SJSA1 (cell line): ENCODE measurements around the gene PODXL2. TPM values are rescaled to one million over a fixed set of nuclear protein-coding genes. Genes with fewer than 3 reads are reported as not detected.
"Not testable (repeated sequence)": the region's sequence is repeated elsewhere in the genome, so short reads cannot be mapped to it uniquely, and the experiment has no call there.

ENCODE experiments used
- DNase-seq, 2 experiments: peaks; one replicate each; pipeline ENCODE4 v3.0.0-alpha.2; 2015 to 2020; ENCODE audit warnings: low spot score in 2 of 2, low read depth in 1 of 2
- H3K27ac ChIP-seq: fragments of 250-450 bp; sonication (Bioruptor Pico); 2 replicates; pipeline ENCODE4 v1.5.1; 2020; ENCODE audit warnings: mild to moderate bottlenecking, moderate library complexity
- H3K27me3 ChIP-seq: fragments of 250-450 bp; sonication (Bioruptor Pico); replicated peaks from 2 replicates; pipeline ENCODE4 v1.5.1; 2020; ENCODE audit warnings: mild to moderate bottlenecking, moderate library complexity
- H3K36me3 ChIP-seq: fragments of 250-450 bp; sonication (Bioruptor Pico); 2 replicates; pipeline ENCODE4 v1.5.1; 2020; ENCODE audit warnings: mild to moderate bottlenecking
- H3K4me1 ChIP-seq: fragments of 250-450 bp; sonication (Bioruptor Pico); replicated peaks from 2 replicates; pipeline ENCODE4 v1.6.1; 2021; ENCODE audit warnings: mild to moderate bottlenecking
- H3K4me3 ChIP-seq: fragments of 250-450 bp; sonication (Bioruptor Pico); 2 replicates; pipeline ENCODE4 v1.5.1; 2020; ENCODE audit warnings: mild to moderate bottlenecking
- H3K9me3 ChIP-seq: fragments of 250-450 bp; sonication (Bioruptor Pico); replicated peaks from 2 replicates; pipeline ENCODE4 v1.5.1; 2020; ENCODE audit warnings: mild to moderate bottlenecking
- total RNA-seq: library from RNA; depleted of rRNA; stranded (reverse); fragments of >200 nt; shearing (Covaris generic); gene quantifications from 2 replicates; pipeline ENCODE4 v1.2.3, GENCODE V29; 2014

The PODXL2 gene
- total RNA-seq, 1 experiment from 2014 or later = 2.6 TPM

DNA sequence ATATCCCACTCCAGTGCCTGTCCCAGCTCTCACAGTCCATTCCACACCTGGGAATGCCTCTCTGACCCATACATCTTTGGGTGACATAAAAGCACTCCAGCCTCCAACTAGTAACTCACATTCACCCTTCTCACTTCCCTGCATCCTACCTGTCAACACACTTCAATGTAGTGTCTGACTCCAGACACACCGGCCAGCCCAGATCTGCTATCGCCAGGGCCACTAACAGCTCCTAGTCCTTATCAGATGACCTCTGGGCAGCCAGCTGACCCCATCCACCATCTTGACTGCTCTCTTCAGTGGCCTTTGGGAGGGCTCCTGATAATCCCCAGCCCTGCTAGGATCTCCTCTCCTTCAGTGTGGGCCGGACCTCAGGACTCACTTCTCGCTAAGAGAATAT is 33.7 kb upstream of the PODXL2 start:
- Histone ChIP-seq H3K36me3 (peaks cover 18% of the 10 kb centered on the region), H3K27ac (no peak overlapping the region), H3K9me3 (no peaks in the 10 kb centered on the region), H3K4me3 (no peak overlapping the region), H3K27me3 (no peaks in the 10 kb centered on the region), H3K4me1 (peaks cover 32% of the 10 kb centered on the region)
- no peak for DNase-seq

DNA sequence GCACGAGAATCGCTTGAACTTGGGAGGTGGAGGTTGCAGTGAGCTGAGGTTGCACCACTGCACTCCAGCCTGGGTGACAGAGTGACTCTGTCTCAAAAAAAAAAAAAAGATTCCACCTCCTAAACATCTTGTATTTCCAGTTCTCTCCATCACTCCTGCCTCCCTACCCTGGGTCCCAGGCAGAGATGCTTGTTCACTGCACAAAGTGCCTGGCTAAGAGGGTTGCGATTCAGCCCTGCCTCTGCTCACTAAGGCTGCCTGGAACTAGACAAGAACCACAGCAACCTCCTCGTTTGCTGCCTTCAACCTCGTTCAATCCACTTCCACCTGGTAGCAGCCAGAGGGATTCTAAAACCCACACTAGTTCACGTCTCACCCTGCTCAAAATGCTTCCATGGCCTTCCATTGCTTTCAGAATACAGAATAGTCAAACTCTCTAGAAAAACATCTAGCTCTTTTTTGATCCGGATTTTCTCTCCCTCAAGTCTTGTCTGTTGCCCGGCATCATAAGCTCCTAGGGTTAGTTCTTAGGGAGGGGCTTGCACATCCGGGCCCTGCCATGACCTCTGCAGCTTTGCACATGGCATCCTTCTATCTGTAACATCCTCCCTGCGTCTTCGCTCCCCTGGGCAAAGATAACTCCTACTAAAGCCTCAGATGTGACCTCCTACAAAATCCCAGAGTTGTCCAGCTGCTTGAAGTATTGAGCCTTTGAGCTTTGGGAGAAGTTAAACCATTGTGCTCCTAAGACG is 31.8 kb upstream of the PODXL2 start:
- H3K27me3 ChIP-seq = no peaks in the 10 kb centered on the region
- DNase-seq = no peak
- H3K4me3 ChIP-seq = no peak overlapping the region
- H3K9me3 ChIP-seq = no peaks in the 10 kb centered on the region
- H3K36me3 ChIP-seq = peaks cover 30% of the 10 kb centered on the region
- H3K4me1 ChIP-seq = peaks cover 19% of the 10 kb centered on the region
- no peak overlapping the region for H3K27ac ChIP-seq

DNA sequence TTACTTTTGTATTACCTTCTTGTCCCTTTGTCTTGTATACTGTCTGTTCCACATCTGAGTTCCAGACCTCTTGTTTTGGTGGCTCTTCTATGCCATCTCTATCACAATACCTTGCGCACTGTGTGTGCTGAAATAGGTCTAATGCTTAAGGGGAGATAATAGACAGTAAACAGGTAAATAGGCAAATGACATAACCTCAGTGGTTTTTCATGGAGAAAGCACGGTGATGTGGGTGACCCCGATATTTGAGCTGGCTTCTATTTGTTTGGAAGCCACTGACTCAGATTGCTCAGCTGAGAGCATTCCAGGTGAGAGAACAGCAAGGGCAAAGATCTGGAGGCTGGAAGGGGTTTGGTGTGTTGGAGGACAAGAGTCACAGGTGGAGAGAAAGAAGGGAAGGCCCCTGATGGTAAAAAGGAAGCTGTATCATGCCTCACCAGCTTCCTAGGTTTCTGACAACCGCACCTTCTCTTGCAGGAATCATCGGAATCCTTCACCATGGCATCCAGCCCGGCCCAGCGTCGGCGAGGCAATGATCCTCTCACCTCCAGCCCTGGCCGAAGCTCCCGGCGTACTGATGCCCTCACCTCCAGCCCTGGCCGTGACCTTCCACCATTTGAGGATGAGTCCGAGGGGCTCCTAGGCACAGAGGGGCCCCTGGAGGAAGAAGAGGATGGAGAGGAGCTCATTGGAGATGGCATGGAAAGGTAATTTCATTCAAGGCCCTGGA is 30.0 kb upstream of the PODXL2 start:
- no peaks in the 10 kb centered on the region for H3K27me3 ChIP-seq
- DNase-seq = no peak
- H3K27ac ChIP-seq = peak overlapping the region; percentile 82
- H3K36me3 ChIP-seq = peaks cover 43% of the 10 kb centered on the region
- peaks cover 19% of the 10 kb centered on the region for H3K4me1 ChIP-seq
- H3K4me3 ChIP-seq = peak overlapping the region; percentile 63
- H3K9me3 ChIP-seq = no peaks in the 10 kb centered on the region

DNA sequence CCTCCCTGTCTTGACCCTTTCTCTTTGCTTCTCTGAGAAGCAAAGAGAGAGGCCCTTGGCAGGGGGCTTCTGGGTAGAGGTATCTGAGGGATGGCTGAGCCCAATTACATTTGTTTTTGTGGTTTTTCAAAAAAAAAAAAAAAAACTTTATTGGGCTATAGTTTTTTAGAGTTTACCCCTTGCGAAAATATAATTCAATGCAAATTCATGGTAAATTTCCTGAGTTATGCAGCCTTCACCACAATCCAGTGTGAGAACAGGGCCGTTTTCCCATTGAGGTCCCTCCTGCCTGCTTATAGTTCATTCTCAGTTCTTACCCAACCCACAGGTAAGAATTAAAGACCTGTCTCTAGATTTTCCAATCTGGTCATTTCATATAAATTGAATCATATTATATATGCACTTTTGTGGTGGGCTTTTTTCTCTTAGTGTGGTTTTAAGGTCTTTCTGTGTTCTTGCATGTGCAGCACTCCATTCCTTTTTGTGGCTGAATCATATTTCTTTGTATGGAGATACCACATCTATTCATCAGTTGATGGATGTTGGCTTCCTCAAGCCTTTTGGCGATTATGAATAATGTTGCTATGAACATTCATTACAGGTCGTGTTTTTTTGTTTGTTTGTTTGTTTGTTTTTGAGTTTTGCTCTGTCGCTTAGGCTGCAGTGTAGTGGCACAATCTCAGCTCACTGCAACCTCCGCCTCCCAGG is 28.1 kb upstream of the PODXL2 start:
- DNase-seq = no peak
- no peak overlapping the region for H3K27ac ChIP-seq
- H3K9me3 ChIP-seq = no peaks in the 10 kb centered on the region
- peaks cover 58% of the 10 kb centered on the region for H3K36me3 ChIP-seq
- no peak overlapping the region for H3K4me3 ChIP-seq
- H3K27me3 ChIP-seq = no peaks in the 10 kb centered on the region
- H3K4me1 ChIP-seq = peaks cover 19% of the 10 kb centered on the region

DNA sequence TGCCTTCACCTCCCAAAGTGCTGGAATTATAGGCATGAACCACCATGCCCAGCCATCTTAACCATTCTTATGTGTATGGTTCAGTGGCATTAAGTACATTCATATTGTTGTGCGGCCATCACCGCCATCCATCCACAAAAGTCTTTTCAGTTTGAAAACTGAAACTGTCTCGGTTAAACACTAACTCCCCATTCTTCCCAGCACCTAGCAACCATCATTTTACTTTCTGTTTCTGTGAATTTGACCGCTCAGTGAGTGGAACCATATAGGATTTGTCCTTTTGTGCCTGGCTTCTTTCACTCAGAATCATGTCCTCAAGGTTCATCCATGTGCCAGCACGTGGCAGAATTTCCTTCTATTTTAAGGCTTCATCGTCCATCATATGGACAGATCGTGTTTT is 24.9 kb upstream of the PODXL2 start:
- peaks cover 7% of the 10 kb centered on the region for H3K4me1 ChIP-seq
- no peaks in the 10 kb centered on the region for H3K27me3 ChIP-seq
- no peak overlapping the region for H3K27ac ChIP-seq
- H3K4me3 ChIP-seq = no peak overlapping the region
- peaks cover 86% of the 10 kb centered on the region for H3K36me3 ChIP-seq
- no peaks in the 10 kb centered on the region for H3K9me3 ChIP-seq
- no peak for DNase-seq

DNA sequence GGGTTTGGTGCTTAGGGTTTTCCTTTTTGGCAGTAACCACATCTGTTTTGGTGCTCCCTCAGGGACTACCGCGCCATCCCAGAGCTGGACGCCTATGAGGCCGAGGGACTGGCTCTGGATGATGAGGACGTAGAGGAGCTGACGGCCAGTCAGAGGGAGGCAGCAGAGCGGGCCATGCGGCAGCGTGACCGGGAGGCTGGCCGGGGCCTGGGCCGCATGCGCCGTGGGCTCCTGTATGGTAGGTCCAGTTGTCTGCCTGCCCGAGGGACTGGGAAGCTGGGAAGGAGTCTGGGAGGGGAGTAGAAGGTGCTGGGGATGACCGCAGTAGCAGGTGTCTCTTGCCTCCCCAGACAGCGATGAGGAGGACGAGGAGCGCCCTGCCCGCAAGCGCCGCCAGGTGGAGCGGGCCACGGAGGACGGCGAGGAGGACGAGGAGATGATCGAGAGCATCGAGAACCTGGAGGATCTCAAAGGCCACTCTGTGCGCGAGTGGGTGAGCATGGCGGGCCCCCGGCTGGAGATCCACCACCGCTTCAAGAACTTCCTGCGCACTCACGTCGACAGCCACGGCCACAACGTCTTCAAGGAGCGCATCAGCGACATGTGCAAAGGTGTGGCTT is 24.3 kb upstream of the PODXL2 start:
- H3K27ac ChIP-seq = no peak overlapping the region
- H3K36me3 ChIP-seq = peaks cover 81% of the 10 kb centered on the region
- H3K9me3 ChIP-seq = no peaks in the 10 kb centered on the region

DNA sequence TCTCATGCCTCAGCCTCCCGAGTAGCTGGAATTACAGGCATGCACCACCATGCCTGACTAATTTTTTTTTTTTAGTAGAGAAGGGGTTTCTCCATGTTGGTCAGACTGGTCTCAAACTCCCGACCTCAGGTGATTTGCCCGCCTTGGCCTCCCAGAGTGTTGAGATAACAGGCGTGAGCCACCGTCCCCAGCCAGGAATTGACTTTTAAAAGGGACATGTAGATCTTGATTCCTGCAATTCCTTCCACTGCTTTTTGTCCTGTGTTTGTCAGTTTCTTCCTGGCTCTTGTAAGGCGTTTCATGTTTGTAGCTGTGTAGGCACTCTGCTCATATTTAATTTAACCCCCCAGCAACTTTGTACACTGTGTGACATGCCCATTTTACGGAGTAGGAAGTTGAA is 23.4 kb upstream of the PODXL2 start:
- H3K9me3 ChIP-seq, H3K27ac ChIP-seq, H3K4me3 ChIP-seq, H3K27me3 ChIP-seq, H3K4me1 ChIP-seq, DNase-seq: not testable (repeated sequence)
- H3K36me3 ChIP-seq = peaks cover 75% of the 10 kb centered on the region

More for the DNA sequence above, 24.3 kb upstream of the PODXL2 start:
- H3K27me3 ChIP-seq = no peaks in the 10 kb centered on the region
- no peak overlapping the region for H3K4me3 ChIP-seq
- DNase-seq = no peak
- H3K4me1 ChIP-seq = peaks cover 1% of the 10 kb centered on the region

DNA sequence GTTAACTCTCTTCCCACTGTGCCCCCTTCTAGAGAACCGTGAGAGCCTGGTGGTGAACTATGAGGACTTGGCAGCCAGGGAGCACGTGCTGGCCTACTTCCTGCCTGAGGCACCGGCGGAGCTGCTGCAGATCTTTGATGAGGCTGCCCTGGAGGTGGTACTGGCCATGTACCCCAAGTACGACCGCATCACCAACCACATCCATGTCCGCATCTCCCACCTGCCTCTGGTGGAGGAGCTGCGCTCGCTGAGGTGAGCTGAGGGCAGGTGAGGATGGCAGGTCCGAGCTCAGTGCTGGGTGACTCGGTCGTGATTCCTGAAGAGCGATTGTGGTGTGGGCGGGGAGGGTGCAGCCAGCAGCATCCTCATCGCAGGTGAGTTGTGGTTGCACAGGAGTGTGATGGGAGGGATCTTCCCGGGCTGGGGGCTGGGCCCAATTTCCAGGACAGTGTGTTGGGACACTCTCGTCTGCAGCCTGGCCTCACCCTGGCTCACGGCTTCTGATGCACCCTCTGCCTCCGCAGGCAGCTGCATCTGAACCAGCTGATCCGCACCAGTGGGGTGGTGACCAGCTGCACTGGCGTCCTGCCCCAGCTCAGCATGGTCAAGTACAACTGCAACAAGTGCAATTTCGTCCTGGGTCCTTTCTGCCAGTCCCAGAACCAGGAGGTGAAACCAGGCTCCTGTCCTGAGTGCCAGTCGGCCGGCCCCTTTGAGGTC is 22.7 kb upstream of the PODXL2 start:
- H3K4me1 ChIP-seq = no peaks in the 10 kb centered on the region
- no peak for DNase-seq
- no peaks in the 10 kb centered on the region for H3K27me3 ChIP-seq
- H3K36me3 ChIP-seq = peaks cover 77% of the 10 kb centered on the region
- H3K27ac ChIP-seq = no peak overlapping the region
- no peaks in the 10 kb centered on the region for H3K9me3 ChIP-seq
- H3K4me3 ChIP-seq = no peak overlapping the region

DNA sequence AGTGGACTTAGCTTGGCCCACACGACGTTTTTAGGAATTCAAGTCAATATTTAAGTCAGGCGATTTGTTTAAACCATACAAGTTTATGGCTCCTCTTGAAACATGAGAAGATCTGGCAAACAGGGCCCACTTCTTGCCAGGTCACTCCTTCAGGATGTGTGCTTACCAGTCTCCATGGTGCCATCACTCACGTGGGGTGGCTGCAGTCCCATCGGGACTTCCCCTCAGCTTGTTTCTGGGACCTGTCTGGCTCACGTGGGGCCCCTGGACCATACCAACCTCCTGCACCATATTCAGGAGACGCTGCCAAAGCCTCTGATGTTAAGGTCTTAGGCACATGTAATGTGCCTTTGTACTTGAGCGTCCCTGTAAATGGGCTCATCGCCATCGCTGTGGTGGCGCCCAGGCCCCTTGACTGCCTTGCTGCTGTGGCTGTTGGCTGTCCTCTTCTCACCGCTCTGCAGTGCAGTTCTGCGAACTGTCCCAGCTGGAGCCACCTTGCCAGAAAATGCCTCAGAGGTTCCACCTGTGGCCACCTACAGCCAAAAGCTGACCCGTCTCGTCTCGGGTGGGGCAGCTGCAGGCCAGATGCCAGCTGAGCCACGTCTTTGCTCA is 21.9 kb upstream of the PODXL2 start:
- Histone ChIP-seq H3K36me3 (peaks cover 76% of the 10 kb centered on the region), H3K27me3 (no peaks in the 10 kb centered on the region), H3K9me3 (no peaks in the 10 kb centered on the region), H3K4me1 (no peaks in the 10 kb centered on the region), H3K4me3 (no peak overlapping the region), H3K27ac (no peak overlapping the region)
- DNase-seq = no peak

DNA sequence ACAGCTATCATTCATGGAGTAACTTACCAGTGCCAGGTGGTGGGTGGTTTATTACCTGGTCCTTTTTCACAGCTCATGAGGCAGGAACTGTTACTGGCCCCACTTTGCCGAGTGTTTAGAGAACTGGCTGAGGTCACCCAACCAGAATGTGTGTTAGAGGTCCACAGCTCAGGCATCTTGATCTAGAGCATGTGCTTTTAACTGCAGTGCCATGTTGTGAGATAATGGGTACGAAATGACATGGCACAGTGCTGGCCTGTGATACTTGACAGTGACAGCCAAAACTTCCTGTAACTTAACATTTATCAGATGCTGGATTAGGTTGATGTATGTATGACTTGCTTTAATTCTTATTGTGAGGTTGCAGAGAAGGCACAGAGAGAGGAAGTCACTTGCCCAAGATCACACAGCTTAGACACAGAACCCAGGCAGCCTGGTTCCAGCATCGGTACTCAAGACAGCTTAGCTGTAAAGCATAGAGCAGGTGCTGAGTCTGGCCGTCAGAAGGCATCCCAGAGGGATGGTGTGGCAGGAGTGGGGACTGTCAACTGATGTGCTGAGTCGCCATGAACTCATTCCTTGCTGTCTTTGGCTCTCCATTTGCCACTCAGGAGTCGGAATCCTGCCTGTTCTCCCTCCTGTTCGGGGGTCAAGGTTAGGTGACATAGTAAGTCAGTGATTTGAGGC is 21.2 kb upstream of the PODXL2 start:
- no peaks in the 10 kb centered on the region for H3K9me3 ChIP-seq

DNA sequence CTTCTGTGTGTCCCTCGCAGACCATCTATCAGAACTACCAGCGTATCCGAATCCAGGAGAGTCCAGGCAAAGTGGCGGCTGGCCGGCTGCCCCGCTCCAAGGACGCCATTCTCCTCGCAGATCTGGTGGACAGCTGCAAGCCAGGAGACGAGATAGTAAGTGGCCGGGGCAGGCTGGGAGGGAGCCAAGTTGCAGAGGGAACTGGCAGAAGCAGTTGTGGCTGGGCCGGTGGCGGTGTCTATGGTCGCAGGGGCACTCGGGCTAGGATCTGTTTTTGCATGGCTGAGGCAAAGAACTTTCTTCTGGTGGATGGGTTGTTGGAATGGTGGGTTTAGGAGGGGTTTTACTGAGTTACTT is 20.6 kb upstream of the PODXL2 start:
- Histone ChIP-seq H3K9me3 (no peaks in the 10 kb centered on the region), H3K4me3 (no peak overlapping the region), H3K4me1 (no peaks in the 10 kb centered on the region), H3K36me3 (peaks cover 76% of the 10 kb centered on the region), H3K27me3 (no peaks in the 10 kb centered on the region), H3K27ac (no peak overlapping the region)
- DNase-seq = no peak

More for the DNA sequence above, 21.2 kb upstream of the PODXL2 start:
- no peak overlapping the region for H3K4me3 ChIP-seq
- H3K27ac ChIP-seq = no peak overlapping the region
- no peak for DNase-seq
- no peaks in the 10 kb centered on the region for H3K4me1 ChIP-seq
- no peaks in the 10 kb centered on the region for H3K27me3 ChIP-seq
- peaks cover 78% of the 10 kb centered on the region for H3K36me3 ChIP-seq

DNA sequence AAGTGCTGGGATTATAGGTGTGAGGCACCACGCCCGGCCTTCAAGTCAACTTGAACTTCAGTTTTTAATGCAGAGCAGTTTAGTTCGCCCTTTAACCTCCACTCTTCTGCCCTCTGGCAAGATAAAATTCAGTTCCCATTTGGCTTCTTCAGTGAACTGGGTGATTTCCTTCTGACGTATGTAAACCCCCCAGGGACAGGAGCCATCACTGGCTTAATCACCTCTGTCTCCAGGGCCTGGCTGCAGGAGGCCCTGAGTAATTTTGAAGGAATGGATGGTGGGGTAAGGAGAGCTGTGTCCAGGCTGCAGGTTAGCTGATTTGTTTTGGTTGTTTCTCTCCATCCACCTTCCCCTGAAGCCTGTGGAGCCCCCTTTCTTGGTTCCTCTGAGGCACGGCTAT is 18.9 kb upstream of the PODXL2 start:
- Histone ChIP-seq H3K36me3 (peaks cover 67% of the 10 kb centered on the region), H3K27ac (no peak overlapping the region), H3K27me3 (no peaks in the 10 kb centered on the region), H3K4me3 (no peak overlapping the region), H3K9me3 (no peaks in the 10 kb centered on the region), H3K4me1 (no peaks in the 10 kb centered on the region)
- no peak for DNase-seq
